MV-4-11 (cell line): ENCODE data around the gene HRH4.

ENCODE experiments used
- DNase-seq: peaks from one replicate; lab custom pipeline; 2025; lab: John Stamatoyannopoulos, UW

The HRH4 gene

DNA sequence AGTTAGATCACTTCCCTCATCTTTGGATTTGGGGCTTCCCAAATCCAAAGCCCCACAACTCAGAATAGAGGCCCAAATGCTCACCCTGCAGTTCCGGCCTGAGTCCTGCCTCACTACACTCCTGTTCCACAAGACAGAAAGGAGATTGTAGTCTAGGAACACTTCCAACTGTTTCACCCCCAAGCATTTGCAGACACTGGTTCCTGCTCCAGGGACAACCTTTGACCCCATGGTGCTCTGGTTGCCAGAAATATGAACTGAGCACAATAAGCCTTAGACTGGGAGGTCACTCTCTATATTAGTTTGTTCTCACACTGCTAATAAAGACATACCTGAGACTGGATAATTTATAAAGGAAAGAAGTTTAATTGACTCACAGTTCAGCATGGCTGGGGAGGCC lies 49.0 kb downstream of the HRH4 start:
- no peak for DNase-seq

DNA sequence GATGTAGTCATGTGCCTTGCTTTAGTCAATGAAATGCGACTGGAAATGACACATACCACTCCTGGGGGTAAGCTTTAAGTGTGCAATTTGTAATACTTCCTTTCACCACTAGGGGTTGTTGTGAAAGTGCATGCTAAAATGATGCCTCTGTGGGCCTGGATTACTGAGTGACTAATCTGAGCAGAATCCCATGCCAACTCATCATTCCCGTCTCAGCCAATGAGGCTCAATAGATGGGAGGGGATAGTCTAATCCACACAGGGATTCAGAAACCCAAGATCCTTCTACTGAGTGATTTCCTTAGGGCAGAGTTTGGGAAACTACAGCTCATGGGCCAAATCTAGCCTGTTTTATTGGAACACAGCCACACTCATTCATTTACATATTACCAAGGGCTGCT lies 54.0 kb downstream of the HRH4 start:
- DNase-seq = peak; percentile 31

DNA sequence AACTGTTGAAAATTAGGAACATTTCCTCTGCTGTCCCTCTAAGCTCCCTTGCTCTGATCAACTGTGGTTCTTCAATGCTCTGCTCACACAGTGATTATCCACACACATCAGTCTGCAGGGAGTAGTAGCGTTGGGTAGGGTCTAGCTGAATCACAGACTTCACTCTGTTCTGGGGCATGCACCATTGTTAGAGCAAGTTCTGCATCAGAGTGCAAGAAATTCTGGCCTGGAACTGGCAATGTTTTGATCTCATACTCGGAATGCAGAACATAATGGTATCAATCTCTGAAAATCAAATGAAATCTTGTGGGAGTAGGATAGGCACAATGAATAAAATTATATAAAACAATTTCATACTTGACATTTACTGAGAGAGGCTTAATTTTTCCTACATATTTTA lies 55.3 kb downstream of the HRH4 start:
- DNase-seq = no peak

DNA sequence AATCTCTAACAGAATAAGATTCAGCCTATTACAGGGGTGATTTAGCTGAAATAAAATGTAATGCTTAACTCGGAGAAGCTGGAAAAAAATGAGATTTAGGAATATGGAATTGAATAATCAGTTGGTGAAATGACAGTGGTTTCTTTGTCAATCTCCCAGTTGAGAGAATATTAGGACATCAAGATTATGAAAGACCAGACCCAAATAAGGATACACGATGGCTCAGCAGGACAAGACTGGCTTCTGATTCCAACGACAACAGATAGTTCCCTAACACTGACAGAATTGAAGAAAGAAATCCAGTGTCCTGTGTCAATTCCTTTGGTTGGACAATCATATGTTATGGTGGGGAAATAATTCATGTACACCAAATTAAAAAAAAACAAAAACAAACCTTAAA lies 55.8 kb downstream of the HRH4 start:
- no peak for DNase-seq

DNA sequence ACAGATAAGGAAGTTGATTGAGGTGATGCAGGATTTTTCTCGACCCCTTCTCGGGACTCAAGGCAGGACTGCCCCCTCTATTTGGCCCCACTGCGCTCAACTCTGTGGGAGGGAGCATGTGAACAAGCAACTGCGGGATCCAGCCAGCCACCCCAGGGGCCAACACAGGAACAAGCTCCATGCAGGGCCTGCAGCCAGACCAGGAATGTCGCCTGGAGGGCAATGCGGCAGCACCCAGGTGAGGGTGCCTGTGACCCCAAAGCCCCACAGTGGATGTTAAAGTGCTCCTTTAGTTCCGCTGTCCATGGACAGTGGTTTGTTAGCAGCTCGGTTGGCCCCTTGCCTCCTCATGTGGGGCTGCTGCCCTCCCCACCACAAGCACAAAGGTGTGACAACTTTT lies 57.1 kb downstream of the HRH4 start:
- DNase-seq = no peak

DNA sequence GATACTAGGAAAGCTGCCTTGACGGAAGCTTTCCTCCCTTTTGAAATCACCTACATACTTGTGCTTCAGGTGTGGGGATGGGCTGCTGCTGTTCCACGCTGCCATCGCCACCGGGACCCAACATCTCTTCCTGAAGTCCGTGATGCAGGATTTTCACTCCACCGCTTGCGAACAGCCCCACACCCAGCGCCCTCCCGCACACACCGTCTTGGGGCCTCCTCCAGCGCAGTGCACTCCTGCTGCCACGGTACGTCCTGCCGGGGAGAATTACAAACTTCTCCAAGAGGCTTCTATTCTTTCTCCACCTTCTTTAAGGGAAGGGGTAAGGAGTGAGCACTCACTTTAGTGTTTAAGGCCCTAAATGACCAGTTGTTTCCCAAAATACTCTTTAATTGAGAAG lies 58.2 kb downstream of the HRH4 start:
- DNase-seq = no peak
